ENCODE data around the gene TUBB3.
"Not testable (repeated sequence)": the region's sequence is repeated elsewhere in the genome, so short reads cannot be mapped to it uniquely, and the experiment has no call there.

The TUBB3 gene

DNA sequence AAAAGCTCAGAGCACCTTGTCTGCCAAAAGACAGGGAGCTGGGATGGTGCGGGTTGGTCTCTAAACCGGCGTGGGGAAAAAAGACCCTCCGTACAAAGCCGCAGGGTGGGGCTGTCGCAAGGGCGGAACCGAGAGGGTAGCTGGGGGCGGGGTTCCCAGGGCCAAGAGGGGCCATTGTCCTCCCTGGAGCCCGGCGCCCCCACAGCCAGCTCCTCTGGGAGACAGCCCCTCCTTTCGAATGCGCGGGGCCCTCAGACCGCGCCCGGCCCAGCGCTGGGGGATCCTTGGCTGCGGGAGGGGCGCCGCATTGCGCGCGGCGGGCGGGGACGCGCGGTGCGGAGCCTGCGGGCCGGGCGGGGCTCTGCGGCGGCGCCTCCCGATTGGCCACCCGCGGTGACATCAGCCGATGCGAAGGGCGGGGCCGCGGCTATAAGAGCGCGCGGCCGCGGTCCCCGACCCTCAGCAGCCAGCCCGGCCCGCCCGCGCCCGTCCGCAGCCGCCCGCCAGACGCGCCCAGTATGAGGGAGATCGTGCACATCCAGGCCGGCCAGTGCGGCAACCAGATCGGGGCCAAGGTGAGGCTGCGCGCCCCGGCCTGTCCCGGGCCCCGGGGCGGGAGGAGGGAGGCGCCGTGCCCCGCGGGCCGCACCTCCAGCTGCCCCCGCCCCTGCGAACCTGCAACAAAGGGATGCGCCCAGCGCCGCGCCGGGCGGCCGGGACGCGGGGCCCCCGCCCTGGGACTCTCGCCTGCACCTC lies at the start of gene TUBB3:
TSS of gene TUBB3 (plus strand) at position 459 of the 756 bp plus-strand sequence. CDS start at position 519, 60 bp downstream.
- peak; percentile 24 for DNase-seq

DNA sequence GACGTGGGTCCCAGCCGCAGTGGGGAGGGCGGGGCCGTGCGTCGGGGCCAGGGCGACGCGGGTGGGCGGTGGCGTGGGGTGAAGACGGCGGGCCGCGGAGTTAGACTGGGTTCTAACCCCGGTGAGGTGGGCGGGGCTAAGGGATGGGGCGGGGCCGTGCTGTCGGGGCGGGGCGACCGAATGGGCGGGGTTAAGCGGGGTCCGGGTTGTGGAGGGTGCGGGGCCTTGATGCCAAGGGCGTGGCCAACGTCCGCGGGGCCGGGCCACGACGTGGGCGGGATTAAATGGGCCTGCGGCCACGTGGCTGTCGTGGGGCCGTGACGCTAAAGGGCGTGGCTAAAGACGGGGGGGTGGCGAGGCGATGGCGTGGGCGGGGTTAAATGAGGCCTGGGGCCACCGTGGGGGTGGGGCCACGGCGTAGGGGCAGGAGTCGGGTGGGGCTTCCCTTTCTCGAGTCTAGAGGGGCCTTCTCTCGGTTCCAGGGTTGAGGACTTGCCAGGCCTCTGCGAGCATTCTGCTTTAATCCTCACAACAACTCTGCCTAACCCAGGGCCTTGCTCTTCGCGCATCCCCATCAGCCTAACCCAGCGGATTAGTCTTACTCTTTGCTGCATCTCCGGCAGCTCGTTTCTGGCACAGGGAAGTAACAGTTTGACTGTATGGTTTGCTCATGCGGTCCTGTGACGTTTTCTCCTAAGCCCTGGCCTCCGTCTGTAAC lies 49.0 kb upstream of the TUBB3 start:
- DNase-seq: peak; percentile 98

DNA sequence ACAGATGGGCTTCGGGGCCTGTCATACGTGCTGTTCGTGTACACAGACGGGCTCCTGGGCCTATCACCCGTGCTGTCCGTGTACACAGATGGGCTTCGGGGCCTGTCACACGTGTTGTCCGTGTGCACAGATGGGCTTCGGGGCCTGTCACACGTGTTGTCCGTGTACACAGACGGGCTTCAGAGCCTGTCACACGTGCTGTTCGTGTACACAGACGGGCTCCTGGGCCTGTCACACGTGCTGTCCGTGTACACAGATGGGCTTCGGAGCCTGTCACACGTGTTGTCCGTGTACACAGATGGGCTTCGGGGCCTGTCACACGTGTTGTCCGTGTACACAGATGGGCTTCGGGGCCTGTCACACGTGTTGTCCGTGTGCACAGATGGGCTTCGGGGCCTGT lies 44.0 kb upstream of the TUBB3 start:
- not testable (repeated sequence) for DNase-seq

DNA sequence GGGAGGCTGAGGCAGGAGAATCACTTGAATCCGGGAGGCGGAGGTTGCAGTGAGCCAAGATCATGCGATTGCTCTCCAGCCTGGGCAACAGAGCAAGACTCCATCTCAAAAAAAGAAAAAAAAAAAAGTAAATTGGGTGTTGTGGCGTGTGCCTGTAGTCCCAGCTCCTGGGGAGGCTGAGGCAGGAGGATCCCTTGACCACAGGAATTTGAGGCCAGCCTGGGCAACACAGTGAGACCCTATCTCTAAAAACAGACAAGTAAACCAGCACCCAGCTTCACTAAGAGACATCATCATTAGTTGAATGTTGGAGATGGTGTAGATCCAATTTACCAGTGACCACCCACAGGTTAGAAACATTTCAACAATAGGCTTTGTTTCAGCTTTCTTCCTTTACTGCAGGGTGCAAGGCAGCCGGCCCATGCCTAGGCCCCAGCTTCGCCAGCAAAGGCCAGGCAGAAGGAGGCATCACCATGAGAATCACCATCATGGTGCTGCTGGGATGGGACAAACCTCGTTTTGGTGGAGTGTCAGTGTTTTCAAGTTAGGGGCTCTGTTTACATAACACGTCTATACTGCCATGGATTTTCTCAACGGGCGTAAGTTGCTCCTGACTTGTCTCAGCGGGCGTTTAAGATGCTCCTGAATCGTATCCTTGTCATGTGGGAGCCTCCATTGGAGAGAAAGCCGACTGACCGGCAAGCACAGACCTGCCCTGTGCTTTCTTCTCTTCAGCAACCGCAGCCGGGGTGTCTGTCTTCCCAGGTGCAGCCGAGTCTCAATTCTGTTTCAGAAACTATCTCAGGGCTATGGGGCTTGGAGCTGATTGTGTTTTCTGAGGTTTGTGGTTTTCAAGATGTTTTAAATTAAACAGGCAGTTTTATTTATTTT lies 42.4 kb upstream of the TUBB3 start:
- no peak for DNase-seq

DNA sequence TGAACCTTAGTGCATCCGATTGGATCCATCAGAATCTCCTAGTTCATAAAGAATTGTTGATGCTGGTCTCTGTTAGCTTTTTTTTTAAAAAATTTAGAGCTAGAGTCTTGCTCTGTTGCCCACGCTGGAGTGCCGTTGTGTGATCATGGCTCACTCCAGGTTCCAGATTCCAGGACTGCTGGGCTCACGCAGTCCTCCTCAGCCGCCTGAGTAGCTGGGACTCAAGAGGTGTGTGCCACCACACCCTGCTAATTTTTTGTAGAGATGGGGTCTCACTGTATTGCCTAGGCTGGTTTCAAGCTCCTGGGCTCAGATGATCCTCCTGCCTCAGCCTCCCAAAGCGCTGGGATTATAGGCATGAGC lies 41.8 kb upstream of the TUBB3 start:
- DNase-seq: no peak

- no peak for DNase-seq
Measured at GRCh38 chr16:89883346-89884040, 39.6 kb upstream of the TUBB3 start.

GRCh38 chr16:89884041-89884421 lies 39.1 kb upstream of the TUBB3 start:
- no peak for DNase-seq

DNA sequence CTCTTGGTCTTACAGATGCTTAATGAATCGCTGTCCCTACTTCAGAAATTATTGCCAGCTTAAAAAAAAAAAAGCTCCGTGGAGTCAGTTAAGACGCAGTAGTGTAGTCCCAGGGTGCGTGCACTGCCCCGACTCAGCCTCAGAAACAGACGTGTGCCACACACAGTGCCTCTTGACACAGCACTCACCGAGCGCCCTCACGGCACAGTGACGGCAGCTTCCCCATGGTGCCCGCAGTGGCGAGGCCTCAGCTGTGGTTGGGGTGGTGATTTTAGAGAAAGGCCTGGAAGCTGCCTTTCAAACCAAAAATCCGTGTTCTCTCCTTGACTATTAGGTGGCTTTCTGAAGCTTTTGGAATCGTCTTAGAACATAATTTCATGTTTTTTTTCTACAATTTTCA lies 35.9 kb upstream of the TUBB3 start:
- no peak for DNase-seq

GRCh38 chr16:89890200-89890599 lies 32.9 kb upstream of the TUBB3 start:
- DNase-seq: no peak

- DNase-seq: no peak
Measured at GRCh38 chr16:89890886-89891657, 32.1 kb upstream of the TUBB3 start.

DNA sequence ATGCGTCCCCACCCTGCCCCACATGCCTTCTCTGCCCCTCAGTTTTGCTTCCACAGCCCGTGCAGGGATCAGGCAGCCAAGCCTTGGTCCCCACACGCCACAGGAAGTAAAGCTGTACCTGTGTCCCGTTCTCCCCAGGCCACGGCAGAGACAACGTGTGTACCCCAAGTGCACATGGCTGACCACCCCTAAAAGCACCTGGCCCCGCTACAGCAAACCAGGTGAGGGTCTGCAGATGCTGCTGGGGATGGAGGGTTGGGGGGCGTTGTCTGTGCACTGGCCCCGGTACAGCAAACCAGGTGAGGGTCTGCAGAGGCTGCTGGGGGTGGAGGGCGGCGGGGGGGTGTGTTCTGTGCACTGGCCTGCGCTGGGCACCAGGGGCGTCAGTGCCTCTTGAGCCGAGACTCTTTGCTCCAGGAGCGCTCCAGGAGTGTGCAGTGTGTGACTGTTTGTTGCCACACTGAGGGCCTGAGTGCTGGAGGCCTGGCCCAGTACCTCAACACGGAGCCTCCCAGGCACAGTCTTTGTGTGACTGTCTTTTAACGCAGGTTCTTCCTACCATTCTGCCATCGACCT lies 31.0 kb upstream of the TUBB3 start:
- no peak for DNase-seq

DNA sequence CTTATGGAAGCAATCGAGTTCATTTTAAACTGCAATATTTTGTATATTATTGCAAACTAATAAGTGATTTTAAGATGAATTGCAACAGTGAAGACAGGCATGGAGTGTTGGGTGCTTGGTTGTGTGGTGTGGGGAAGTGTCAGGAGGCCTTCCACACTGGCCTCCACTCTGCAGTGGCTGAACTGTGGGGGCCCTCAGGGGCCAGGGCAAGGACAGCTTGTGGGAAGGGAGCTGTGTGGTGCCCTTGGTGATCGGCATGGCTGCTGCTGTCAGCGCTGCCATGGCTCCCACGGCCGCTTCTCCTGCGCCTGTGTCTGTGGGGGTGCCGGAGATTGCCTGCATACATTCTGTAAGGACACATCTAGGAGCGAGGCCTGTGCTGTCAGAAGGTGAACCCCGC lies 30.5 kb upstream of the TUBB3 start:
- DNase-seq: no peak

- no peak for DNase-seq
Measured at GRCh38 chr16:89893642-89894548, 29.2 kb upstream of the TUBB3 start.

- no peak for DNase-seq
Measured at GRCh38 chr16:89895482-89896250, 27.5 kb upstream of the TUBB3 start.

- DNase-seq: no peak
Measured at GRCh38 chr16:89897204-89897603, 25.9 kb upstream of the TUBB3 start.

DNA sequence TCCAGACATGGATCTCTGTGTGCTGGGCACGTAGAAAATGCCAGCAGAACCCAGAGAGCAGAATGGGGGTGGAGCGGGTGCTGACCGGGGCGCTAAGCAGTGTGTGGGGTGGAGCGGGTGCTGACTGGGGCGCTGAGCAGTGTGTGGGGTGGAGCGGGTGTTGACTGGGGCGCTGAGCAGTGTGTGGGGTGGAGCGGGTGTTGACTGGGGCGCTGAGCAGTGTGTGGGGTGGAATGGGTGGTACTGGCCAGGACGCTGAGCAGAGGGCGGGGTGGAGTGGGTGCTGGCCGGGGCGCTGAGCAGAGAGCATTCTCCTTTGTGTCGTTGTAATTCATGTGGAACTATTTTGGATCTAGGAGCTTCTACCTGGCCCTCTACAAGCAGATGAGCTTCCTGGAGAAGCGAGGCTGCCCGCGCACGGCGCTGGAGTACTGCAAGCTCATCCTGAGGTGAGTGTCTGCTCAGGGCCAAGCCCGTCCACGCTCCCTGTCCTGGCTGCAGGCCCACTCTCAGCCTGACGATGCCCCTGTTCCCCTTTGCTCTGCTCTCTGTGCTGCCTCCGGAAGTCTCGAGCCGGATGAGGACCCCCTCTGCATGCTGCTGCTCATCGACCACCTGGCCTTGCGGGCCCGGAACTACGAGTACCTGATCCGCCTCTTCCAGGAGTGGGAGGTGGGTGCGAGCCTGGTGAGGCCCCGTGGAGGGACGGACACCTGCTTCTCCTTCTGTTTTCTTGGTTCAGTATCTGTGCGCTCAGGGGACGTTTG lies 24.8 kb upstream of the TUBB3 start:
- DNase-seq: peak; percentile 14

DNA sequence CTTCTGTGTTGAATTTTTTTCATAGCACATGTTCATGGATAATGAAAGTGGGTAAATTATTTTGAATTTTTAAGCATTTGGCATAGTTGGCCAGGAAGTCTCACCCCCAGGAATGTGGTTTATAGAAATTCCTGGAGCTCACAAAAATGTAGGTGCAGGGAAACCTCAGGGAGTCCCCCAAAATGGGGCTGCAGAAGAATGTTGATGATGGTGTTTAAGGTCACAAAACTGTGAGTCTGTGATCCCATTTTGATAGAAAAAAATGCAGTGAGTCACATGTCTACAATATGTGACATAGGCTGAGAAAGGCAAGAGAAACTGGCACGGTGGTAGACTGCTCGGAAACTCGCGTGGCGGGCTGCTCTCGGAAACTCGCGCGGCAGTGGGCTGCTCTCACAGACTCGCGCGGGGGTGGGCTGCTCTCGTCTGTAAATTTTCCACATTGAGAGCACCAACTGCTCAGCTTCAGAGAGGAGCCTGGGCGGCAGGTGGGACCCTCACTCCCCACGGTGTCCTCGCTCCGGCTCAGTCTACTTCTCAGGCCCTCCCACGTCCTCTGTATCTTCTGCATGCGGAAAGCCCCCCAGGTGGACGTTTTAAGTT lies 23.2 kb upstream of the TUBB3 start:
- DNase-seq: no peak

DNA sequence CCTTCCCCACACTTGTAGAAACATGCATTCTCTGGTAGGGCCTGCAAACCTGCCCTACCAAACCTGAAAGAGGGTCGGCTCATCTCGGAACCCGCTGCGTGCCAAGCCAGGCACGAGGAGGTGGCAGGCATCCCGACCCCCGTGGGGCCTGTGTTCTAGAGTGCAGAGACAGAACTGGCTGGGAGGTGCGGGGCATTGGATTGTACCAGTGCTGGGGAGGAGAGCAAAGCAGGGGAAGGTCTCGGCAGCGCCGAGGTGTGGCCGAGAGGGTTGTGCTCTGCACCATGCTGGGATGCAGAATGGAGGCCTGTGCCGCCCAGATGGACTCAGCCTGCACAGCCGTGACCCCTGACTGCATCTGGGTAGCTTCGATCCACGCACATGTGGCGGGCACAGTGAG lies 22.3 kb upstream of the TUBB3 start:
- no peak for DNase-seq

DNA sequence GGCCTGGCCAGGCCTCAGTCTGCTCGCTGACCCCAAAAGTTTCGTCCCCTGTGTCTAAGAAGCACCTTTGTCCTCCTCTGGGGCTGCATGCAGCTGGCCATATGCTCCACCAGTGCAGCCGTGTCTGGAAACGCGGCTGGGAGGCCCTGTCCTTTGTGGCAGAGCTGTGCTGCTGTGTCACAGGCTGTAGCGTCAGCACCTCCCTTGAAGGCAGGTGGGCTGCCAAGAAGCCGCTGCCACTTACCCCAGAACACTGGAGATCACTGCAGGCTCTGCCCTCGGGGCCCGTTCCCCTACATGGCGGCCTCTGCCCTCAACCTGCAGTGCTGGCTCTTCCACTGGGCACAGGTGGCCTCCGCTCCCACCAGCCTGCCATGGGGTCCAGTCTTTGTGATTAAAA lies 20.2 kb upstream of the TUBB3 start:
- DNase-seq: no peak
